Measurements from ENCODE around the gene ABCA1. TPM values are rescaled to one million over a fixed set of nuclear protein-coding genes. Genes with fewer than 3 reads are reported as not detected.

The ABCA1 gene
- polyA plus RNA-seq, 3 donors: 2.0 to 5.1 (median 2.7) TPM

DNA sequence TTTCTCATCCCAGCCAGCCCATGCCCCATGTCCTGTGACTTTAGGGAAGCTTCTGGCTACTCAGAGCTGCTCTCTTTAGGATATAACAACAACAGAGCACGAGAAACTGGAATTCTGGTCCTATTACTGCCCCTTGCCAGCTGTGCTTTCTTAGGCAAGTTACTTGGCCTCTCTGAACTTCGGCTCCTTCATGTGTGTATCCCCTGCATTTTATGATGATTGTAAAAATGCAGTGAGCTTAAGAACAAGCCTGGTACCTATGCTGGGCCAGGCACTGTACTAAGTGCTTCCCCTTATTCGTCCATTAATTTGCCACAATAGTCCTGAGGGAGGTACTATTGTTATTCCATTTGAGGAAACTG, 54.5 kb downstream of the ABCA1 start:
- Mint-ChIP-seq H3K9me3 (peaks cover 0 to 2% (median 0%) of the 10 kb centered on the region in 7 donors), H3K27me3 (ENCODE audit: low read depth in 3 of 3) (peaks cover 0 to 2% (median 2%) of the 10 kb centered on the region in 3 donors), H3K27ac (peak overlapping the region; percentile 90 to 98 (median 96)), H3K4me1 (peaks cover 61% of the 10 kb centered on the region), H3K36me3 (peaks cover 67 to 74% of the 10 kb centered on the region in 2 donors), H3K4me3 (no peak overlapping the region)
- Histone ChIP-seq H3K9ac (ENCODE audit: insufficient read depth, low read length, poor library complexity, severe bottlenecking) (peak overlapping the region; percentile 34), H3K27ac (ENCODE audit: low read depth in 1 of 2, low read length in 2 of 2) (peak overlapping the region; percentile 83 to 96), H3K27me3 (ENCODE audit: control insufficient read depth in 2 of 2, insufficient read depth in 2 of 2, low read length in 2 of 2) (no peaks in the 10 kb centered on the region), H2AFZ (ENCODE audit: insufficient read depth, low read depth, low read length, poor library complexity, severe bottlenecking) (no peak overlapping the region), H3K4me1 (ENCODE audit: control insufficient read depth in 1 of 2, insufficient read depth in 2 of 2, low read length in 2 of 2) (peaks cover 53% of the 10 kb centered on the region in 2 donors), H3K79me2 (ENCODE audit: insufficient read depth, low read length) (no peaks in the 10 kb centered on the region), H3K36me3 (replicated peaks in 1 of 2; ENCODE audit: control insufficient read depth in 1 of 2, insufficient read depth in 2 of 2, low read length in 2 of 2) (peaks cover 5 to 8% of the 10 kb centered on the region in 2 donors), H4K20me1 (ENCODE audit: insufficient read depth, low read length) (no peaks in the 10 kb centered on the region), H3K9me3 (replicated peaks in 1 of 2; ENCODE audit: control insufficient read depth in 1 of 2, insufficient read depth in 1 of 2, low read length in 2 of 2) (no peaks in the 10 kb centered on the region), H3K4me2 (replicated peaks; ENCODE audit: extremely low read depth, low read length, poor library complexity, severe bottlenecking) (no peak overlapping the region), H3K4me3 (replicated peaks in 1 of 3; ENCODE audit: low read depth in 2 of 3, low read length in 3 of 3) (no peak overlapping the region)
- 67% methylated on average over 1 of the region's 3 CpGs for WGBS (ENCODE audit: insufficient coverage)
- TF ChIP-seq CTCF (IDR thresholded peaks at IDR 0.05): no peak
- DNase-seq: no peak
- intact Hi-C loops (cut with micrococcal nuclease): loop anchor here in 1 of 2 donors (5.0 to 10.0 kb wide), 2 partner anchors 134 to 191 kb away; no protein-coding TSS in a partner anchor

DNA sequence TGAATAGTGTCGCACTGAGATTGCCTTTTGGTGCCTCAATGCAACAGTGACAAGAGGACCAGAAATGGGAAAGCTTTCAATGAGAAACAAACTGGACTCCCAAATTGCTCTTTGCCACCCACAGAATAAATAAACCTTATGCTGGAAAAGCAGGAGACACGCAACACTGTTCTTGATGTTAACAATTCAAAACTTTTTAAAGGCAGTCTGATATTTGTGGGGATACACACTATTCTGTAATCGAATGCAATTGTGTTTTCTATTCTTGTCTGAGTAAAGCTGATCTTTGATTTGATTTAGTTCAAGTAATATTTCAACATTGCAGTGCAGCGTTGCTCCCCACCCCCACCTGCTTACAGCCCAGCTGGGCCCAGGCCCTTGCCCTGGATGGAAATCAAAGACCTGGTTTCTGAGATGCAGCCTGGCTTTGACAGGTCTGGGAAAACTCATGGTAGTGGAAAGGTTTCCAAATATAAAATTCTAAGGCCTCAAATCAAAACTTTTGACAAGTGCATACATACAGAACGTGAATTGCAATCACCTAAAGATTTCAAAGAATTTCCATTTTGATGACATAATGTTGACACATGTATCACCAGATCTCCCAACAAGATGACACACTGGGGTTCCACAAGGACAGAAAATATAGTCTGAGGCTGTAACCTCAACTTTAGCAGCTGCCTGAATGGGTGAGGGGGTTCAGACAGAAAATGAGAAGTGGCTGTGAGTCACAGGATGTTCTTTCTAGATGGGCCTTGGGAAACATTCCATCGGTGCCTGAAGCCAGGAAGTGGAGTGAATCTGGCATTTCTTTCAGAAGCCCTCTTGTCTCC, 55.1 kb downstream of the ABCA1 start:
- H3K27ac ChIP-seq (ENCODE audit: low read depth in 1 of 2, low read length in 2 of 2): peak overlapping the region; percentile 83 to 96
- H3K4me3 ChIP-seq (replicated peaks in 1 of 3; ENCODE audit: low read depth in 2 of 3, low read length in 3 of 3): no peak overlapping the region
- H4K20me1 ChIP-seq (ENCODE audit: insufficient read depth, low read length): no peaks in the 10 kb centered on the region
- H3K27me3 Mint-ChIP-seq (ENCODE audit: low read depth in 3 of 3): peaks cover 0 to 2% (median 2%) of the 10 kb centered on the region in 3 donors
- intact Hi-C loops (cut with micrococcal nuclease): loop anchor here in 1 of 2 donors (5.0 to 10.0 kb wide), 2 partner anchors 134 to 192 kb away; no protein-coding TSS in a partner anchor
- H3K27me3 ChIP-seq (ENCODE audit: control insufficient read depth in 2 of 2, insufficient read depth in 2 of 2, low read length in 2 of 2): no peaks in the 10 kb centered on the region
- peak overlapping the region; percentile 90 to 98 (median 96) for H3K27ac Mint-ChIP-seq
- peaks cover 2 to 5% of the 10 kb centered on the region in 2 donors for H3K36me3 ChIP-seq (replicated peaks in 1 of 2; ENCODE audit: control insufficient read depth in 1 of 2, insufficient read depth in 2 of 2, low read length in 2 of 2)
- peak overlapping the region; percentile 34 for H3K9ac ChIP-seq (ENCODE audit: insufficient read depth, low read length, poor library complexity, severe bottlenecking)
- H2AFZ ChIP-seq (ENCODE audit: insufficient read depth, low read depth, low read length, poor library complexity, severe bottlenecking): no peak overlapping the region
- peaks cover 0 to 2% (median 0%) of the 10 kb centered on the region in 7 donors for H3K9me3 Mint-ChIP-seq
- H3K4me1 ChIP-seq (ENCODE audit: control insufficient read depth in 1 of 2, insufficient read depth in 2 of 2, low read length in 2 of 2): peaks cover 59% of the 10 kb centered on the region in 2 donors
- peaks cover 65% of the 10 kb centered on the region for H3K4me1 Mint-ChIP-seq
- peak overlapping the region in 1 of 2 donors; percentile 60 for H3K4me3 Mint-ChIP-seq
- H3K4me2 ChIP-seq (replicated peaks; ENCODE audit: extremely low read depth, low read length, poor library complexity, severe bottlenecking): peak overlapping the region; percentile 15
- peak; percentile 95 to 99 (median 99) for DNase-seq
- peaks cover 67 to 74% of the 10 kb centered on the region in 2 donors for H3K36me3 Mint-ChIP-seq
- 50% methylated on average over 2 of the region's 6 CpGs for WGBS (ENCODE audit: insufficient coverage)
- H3K79me2 ChIP-seq (ENCODE audit: insufficient read depth, low read length): no peaks in the 10 kb centered on the region
- no peak for TF ChIP-seq CTCF (IDR thresholded peaks at IDR 0.05)
- H3K9me3 ChIP-seq (replicated peaks in 1 of 2; ENCODE audit: control insufficient read depth in 1 of 2, insufficient read depth in 1 of 2, low read length in 2 of 2): no peaks in the 10 kb centered on the region

Data from CD14-positive monocyte (primary cell).